Measurements from ENCODE around the gene HOXA5.

HOXA5 gene

DNA sequence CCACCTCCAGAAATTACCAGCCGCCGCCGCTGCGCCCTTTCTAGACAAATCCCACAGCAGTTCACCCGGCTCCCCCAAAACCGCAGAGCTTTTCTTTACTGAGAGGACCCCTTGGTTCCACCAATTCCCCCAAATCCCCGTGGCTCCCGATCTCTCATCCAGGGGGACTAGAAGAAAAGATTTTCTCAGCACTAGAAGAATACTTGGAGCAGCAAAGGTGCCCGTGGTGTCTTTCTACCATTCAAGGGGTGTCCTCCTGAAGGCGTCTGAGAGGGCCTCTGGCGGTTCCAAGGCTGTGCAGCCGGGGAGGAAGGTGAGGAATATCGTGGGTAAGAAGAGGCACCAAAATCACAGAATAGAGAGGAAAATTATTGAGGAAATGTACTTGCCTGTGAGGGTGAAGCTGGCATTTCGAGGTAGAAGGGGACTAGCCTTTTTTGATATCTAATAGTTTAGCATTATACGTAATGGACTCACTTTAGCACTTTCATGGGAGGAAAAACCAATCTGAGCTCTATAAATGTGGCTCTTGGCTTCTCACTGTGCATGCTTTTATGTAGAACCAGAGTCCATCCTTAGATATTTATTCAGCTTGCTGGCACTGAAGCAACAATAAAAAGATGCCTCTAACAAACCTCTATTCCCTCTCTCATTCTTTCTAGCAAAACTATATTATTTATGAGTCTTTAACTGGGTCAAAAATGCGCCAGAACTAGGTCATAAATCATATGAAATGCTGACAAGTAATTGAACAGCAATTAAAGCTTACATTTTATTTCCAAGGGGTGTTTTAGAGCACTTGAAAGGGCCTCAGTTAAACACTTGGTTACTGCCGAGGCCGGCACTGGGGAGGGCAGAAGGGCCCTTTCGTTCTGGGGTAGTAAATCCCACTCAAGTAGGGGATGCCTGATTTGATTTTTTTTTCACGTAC lies 27.2 kb downstream of the HOXA5 start:
- no peak for DNase-seq

DNA sequence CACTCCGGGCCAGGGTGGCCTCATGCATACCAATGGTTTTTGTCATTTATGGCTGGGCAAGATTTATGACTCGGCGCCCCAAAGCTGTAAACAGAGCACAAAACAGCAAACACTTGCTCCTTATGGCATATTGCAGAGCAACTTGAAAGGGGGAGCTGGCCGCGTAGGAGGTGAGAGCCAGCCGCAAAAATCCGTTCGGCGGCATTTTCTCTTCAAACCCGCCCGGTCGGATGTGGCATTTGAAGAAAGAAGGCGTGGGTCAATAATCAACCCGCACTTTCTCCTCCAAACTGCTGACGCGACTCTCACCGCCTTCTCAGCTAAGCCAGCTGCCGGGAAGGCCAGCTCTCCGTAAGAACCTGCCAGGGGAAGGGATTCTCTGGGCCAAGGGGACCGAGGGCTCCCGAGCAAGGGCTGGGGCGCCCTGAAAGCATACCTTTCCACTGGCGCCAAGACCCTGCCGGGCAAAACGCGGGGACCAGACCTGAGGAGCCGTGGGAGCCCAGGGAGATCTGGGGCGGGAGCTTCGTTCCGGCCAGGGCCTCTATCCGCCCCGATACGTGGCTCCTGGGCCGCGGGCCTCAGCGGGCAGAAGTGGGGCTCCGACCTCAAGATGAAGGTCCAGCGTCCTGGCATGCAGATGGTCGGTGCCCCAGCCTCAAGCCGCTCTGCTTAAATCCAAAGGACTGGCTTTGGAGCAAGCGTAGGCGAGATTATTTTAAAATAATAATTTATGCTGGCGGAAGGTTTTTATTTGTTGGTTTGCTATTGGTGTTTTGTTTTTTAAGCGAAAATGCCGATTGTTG lies 28.1 kb downstream of the HOXA5 start:
- DNase-seq, result peak; percentile 37

DNA sequence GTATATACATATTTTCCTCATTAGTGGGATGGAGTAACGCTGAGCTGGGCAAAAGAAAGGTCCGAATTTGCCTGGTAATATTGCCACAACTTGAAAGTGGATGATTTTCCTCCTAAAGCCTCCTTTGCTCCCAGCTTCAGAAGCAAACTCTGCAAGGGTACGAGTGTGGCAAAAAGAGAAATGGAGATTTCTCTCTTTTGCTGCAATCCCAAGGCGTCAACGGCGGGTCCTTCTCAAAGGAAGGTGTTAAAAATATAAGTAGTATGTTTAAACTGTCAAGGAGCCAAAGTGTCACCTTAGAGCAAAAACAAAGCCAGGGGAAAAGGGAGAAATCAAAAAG lies 28.6 kb downstream of the HOXA5 start:
- DNase-seq, result no peak

DNA sequence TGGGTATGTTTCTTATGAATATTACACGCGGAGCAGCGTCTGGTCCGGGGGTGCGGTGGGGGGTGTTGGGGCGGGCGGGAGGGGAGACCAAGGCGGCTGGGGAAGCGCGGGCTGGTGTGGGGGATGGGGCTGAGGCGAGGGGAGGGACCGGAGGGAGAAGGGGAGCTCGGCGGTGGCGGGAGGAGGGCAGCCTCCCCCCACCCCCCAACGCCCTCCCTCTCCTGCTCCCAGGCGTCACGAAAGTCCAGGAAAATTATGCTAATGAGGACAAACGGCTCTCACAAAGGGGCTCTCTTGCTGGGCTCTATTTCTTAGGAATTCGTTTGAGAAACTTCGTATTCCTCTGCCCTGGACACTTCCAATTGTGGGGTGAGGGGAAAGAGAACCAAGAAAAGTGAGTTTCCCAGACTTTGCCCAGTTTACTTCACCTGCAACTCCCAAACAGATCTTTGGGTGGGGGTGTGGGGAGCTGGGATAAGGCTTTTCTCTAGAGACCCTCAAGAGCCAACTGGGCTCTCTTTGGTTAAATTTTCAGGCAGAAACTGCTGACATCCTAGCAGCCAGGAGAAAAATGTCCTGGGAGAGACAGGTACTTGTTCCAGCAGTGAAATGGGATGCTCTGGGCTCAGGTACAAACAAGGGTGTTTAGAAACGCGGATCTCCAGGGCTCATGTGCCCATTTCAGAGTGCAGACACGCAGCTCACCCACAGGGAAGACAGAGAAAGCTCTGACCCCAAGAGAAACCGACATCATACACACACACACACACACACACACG lies 29.3 kb downstream of the HOXA5 start:
- no peak for DNase-seq

DNA sequence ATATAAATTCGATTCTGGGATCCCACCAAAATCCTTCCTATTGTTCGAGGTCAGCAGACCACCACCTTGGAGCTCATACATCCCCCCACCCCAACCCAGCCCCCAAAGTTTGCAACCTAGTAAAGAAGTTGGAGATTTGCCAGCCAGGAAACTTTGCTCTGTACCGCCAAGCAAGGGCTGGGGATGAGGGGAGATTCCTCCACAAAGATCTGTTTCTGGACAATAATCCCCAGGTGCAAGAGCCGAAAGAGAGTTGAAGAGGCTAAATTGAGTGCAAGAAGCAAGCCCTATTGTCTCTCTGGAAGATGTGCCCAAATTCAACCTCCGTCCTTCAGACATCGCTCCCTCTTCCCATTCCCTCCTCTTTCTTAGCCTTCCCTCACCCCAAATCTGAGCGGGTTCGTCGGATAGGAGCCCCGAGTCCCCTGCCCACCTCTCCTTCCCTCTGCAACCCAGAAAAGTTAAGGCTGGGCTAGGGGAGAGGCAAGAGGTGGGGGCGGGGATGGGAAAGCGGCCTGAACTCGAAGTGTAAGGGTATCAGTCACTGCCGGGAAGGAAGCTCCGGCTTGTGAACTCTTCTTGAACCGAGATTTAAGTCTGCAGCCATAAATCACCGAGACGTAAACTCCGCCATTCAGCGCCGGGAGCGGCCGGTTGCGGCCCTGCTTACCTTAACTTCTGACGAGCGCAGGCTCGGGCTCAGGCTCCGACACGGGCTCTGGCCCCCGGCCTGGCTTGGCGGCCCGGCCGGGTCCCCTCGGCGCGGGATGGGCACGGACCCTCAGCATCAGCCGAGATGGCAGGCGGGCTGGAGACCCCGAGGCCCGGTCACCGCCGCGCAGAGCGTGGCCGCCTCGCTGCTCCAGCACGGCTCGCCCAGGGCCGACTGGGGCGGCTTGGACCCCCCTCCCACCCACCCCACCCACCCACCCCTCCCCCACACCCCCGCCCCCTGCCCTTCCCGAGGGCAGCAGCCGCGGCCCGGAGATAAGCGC lies 30.2 kb downstream of the HOXA5 start:
- peak; percentile 86 for DNase-seq

DNA sequence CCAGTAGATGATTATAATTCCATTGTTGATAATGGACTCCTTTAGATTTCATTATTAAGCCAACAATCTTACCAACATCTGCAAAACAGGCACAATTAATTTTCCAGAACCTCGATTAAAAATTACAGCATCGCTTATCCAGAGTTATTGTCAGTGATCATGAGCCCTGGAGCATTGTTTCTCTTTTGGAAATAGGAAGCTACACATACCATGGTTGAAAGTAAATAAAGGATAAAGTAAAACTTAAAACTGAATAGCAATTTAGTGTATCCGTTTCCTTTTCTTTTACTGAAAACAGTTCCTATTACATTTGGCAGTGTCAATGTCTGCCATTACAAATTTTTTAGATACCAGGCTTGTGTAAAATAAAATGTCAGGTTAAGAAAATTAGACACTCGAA lies 31.1 kb downstream of the HOXA5 start:
- DNase-seq, result no peak

DNA sequence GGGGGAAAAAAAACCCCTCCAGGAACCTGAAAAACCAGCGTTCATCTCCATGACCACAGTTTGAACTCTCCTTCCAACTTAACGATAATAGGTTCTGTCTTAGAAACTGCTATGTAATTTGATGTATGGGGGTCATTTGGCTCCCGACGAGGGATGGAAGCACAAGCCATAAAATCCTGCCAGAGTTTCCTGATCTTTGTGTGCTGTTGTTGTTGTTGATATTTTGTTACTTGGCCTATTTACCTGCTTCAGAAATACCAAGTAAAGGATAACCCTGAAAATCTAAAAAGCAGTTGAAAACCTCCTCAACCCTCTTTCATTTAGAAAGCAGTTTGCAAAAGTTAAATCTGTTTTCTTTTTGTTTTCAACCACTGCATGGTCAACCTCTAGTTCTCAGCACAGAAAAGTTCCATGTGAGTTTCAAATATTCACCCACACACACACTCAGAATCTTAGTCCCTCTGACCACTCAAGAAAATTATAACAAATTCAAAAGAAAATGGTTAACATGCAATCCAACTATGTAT lies 31.7 kb downstream of the HOXA5 start:
- DNase-seq, result no peak

DNA sequence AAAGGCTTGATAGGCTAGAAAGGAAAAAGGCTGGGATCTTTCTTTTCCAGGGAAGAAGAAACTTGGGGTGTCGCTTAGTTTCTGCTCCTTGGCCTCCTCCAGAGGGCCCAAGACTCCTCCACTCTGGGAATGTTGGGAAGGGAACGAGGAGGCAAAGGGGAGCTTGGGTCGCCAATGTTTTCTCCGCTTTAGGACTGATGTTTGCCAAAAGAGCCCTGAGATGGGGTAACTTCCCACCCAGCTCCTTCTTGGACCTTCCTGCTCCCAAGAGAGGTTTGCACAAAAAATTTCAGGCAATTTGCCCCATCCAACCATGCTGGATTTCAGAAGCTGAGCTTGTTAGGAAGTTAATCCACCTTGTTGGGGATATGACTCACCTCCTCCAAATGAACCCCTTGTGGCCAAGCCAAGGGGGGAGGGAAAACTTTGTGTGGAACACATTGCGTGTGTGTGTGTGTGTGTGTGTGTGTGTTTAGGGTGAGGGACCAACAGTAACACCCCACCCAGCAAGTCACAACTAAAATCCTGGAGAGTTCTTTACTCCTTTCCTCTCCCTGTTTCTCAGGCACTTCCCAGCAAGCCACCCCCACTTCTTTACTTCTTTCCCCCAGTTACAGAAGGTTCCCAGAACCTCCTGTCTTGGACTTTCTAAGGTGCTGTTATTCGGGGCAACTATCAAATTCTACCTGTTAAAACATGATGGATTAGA lies 32.3 kb downstream of the HOXA5 start:
- no peak for DNase-seq

DNA sequence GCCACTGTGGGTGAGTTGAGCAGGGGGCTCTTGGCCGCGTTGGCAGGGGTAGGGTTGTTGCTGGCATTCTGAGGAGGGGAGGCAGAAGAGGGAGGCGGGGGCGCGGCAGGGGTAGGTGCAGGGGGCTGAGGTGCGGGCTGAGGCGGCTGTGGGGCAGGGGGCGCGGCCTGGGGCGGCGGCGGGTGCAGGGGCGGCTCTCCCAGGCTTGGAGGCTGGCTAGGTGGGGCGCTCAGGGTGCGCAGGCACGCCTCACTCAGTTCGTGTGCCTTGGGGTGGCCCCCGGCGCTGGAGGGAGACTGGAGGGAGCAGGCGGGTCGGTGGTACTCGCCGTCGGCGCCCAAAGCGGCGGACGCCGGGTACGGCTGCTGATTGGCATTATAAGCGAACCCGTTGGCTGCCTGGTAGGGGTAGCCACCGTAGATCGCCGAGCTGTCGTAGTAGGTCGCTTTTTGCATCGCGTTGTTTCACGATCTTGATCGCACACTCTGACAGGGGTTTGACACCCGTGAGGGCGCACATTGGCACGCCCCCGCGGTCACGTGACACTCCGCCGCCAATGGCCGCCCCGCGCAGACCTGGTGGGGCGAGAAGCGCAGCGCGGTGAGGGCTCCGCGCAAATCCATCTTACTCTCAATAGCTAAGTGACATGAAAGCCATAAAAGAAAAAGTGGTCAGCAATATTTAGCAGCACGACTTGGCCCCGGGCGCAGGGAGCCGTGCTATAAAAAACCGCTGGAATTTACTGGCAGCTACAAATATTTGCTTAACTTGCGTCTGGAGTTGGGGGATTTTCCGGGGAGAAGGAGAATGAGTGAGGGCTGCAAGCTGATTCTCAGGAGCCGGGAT lies 33.1 kb downstream of the HOXA5 start:
- peak; percentile 70 for DNase-seq

DNA sequence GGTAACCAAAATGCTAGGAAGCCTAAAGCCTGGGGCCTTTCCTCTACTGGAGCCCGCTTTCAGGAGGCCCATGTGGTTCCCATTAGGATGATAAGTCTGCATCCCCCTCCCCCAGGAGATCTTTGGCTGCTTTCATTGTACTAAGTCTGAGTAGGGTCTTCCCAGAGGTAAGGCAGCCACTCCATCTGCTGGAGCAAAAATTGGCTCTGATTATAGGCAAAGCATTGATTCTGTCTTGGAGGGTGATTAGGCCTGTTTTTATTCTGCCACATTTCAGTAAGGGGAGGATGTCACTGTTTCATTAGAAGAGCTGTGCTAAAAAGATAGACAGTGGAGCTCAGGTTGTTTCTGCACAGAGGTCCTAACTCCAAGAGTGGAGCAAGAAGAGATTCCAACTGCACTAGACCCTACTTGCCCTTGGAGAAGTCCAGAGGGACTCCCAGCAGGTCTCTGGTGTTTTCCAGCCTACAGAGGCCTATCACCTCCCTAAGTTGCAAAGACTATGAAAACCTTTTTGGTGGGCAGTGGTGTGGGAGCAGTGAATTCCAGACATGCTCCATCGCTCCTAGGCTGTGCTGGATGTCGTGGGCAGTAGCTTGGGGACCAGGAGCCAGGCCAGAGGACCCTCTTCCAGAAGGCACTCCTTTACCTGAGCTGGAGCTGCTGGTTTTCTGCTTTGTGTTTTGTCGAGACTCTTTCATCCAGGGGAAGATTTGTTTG lies 33.9 kb downstream of the HOXA5 start:
- DNase-seq, result no peak

DNA sequence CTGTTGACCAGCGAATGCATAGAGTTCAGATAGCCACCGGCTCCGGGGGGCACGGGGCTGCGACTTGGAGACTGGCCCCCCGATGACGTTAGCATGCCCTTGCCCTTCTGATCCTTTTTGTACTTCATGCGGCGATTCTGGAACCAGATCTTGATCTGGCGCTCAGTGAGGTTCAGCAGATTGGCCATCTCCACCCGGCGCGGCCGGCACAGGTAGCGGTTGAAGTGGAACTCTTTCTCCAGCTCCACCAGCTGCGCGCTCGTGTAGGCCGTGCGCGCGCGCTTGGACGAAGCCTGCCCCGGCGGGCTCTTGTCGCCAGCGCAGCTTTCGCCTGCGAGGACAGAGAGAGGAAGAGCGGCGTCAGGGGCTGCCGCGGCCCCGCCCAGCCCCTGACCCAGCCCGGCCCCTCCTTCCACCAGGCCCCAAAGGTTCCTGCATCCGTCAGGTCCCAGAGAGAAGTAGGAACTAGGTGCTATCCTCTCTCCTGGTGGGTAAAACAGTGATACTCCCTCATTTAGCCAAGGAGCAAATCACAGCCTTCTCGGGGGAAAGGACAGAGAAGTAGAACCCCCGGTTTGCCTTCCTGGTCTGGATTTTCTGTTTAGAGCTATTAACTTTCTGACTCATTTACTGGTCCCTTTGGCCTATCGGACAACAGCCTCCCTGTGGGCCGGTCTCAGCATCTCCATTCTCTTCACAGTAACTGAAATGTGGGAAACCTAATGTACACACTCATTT lies 34.9 kb downstream of the HOXA5 start:
- DNase-seq, result no peak

DNA sequence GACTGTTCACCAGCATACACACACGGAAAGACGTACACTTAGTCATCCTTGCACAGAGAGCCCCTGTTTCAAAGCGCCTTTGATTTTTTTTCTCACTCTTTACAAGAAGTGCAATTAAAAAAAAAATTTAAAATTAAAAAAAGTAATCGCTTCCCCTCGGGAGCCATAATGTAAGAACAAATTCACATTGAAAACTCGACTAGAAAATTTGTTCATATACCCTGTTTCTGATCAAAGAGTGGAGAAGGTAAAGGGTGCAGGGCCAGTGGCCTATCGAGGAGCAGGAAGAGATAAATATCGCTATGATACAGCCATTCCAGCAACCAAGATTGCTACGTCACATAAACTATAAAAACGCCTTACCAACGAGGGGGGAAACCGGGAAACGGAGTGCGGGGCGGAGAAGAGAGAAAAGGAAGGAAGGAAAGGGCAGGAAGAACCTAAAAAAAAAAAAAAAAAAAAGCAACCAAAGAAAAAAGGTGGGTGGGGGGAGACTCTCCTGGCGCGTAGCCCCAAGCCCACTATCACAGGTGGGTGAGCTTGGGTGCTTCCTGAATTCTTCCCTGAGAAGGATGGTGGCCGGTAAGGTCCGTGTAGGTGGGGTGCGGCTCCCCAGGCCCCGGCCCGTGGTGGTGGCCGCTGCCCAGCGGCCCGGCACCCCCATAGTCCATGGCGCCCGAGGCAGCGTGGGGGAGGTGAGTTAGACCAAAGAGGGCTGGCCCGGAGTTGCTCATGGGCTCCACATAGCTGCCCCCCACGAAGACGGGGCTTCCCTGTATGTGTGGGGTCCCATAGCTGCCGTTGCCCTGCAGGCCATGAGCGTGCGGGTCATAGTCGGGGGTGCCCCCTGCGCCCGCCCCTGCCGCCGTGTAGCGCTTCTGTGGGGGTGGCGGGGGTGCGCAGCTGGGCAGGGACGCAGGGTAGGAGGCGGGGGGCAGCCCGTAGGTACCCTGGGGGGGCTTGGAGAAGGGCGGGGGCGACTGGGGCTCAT lies 35.8 kb downstream of the HOXA5 start:
- no peak for DNase-seq

DNA sequence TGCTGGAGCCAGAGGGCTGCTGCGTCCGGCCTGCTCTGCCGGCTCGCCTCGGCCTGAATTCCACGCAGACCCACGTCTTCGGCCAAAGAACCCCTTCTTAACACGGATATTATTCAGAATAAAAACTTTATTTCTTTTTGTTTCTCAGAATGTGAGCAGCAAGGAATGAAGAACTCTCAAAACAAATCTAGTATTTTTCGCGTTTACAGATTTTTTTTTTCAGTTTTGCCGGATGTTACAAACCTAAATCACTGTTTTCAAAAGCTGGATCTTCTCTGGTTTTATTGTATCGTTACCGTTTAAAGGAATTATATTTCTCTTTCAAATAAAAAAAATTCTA lies 36.6 kb downstream of the HOXA5 start:
- DNase-seq, result no peak

DNA sequence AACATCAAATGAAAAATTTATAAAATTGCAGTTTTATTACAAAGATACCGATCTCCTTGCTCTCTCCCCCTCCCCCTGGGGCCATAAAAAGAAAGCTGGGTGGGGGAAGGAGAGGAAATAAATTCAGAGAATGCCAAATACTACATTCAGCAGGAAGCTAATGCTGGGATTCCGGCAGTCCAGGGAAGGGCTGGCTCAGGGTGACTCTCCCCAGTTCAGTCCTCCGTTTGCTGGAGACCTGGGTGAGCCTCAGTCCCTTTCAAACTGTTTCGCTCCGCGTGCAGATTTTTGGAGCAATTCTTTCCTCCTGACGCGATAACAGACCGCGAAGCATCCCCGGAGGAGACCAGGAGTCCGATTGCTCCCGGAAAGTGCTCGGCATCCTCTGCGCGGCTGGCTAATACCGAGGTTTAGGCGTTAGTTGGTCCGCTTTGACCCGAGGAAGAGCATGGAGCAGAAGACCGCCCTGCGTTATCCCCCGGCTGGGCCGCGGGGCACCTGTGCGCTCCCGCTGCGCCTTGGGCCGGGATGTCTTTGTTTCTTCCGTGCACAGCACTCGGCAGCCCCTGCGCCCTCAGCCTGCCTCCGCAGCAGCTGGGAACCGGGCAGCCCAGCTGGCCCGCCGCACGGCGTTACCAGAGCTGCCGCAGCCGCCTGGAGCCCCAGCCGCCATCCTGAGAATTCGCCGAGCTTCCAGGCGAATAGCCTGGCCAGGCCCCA lies 37.1 kb downstream of the HOXA5 start:
- DNase-seq, result peak; percentile 73

DNA sequence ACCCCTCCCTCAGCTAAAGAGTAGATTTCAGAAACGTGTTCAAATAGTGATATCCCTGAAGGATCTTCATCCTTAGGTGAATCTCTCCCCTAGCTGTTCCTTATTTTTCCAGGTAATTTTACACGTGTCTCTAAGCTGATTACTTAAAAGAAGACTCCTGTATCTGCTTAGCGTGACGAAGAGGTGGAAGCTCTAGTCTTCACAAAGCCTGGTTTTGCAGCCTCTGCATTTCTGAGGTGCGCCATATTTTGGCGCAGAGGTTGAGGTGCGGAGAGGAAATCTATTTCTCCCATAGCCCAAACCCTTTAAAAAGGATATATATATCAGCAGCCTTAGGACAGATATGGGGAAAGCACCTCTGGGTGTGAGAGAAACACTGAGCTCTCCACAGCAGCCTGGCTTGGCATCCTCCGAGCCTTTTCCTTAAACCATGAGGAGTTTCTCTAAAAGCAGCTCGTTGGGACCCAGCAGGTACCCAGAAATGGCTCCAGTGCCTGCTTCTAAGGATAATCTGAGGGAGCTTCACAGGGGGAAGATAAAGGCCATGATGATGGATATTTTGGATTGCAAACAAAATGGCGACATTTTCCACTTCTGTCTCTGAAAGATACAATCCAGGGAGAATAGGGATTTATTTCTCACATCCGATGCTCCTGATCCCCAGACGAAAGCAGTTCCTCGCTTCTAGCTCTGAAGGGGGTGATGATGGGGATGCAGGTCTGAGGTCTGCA lies 38.0 kb downstream of the HOXA5 start:
- peak; percentile 25 for DNase-seq

All from NCI-H82 (cell line).